Fibroblast of skin of back (primary cell): ENCODE measurements around the gene BCAS3.
"Not testable (repeated sequence)": the region's sequence is repeated elsewhere in the genome, so short reads cannot be mapped to it uniquely, and the experiment has no call there.

Experiments used
- DNase-seq: peaks from one replicate; pipeline ENCODE4 v3.0.0-alpha.2; 2013

Gene BCAS3

DNA sequence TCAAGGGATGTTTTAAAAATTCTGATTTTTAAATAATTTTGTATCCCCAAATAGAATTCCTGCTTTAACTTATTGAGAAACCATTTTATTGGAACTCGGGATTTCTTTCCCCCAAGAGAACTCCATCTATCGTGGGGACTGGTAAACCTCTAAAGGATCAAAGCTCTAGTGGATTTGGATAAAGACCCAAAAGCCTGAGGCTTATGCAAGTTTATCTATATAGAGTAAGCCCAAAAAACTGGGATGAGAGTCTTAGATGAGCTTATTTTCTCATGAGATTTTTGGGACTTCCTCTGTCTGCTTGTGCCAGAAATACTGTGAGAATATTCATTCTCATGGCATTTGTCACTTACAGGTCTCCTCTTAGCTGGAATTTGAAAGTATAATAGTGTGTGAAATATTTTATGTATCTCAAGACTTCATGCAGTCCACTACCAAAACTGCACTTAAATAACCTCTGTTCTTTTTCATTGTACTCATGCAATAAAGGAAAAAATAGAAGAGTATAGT, 333.1 kb downstream of the BCAS3 start:
- peak; percentile 60 for DNase-seq

- no peak for DNase-seq
Measured at GRCh38 chr17:61011251-61011650, 333.6 kb downstream of the BCAS3 start.

- peak; percentile 7 for DNase-seq
Measured at GRCh38 chr17:61015966-61016365, 338.3 kb downstream of the BCAS3 start.

GRCh38 chr17:61017317-61018006, 339.8 kb downstream of the BCAS3 start:
- DNase-seq: no peak

DNA sequence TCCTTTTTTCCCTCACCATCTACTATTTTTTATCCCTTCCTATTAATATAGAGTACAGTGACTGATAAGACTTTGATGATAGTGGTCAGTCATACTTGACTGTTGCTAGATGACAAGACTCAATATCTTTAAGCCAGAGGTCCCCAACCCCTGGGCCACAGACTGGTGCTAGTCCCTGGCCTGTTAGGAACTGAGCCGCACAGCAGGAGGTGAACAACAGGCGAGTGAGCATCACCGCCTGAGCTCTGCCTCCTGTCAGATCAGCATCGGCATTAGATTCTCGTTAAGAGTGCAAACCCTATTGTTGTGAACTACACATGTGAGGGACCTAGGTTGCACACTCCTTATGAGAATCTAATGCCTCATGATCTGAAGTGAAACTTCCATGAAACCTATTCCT, 341.3 kb downstream of the BCAS3 start:
- no peak for DNase-seq

GRCh38 chr17:61023996-61024395, 346.3 kb downstream of the BCAS3 start:
- no peak for DNase-seq

DNA sequence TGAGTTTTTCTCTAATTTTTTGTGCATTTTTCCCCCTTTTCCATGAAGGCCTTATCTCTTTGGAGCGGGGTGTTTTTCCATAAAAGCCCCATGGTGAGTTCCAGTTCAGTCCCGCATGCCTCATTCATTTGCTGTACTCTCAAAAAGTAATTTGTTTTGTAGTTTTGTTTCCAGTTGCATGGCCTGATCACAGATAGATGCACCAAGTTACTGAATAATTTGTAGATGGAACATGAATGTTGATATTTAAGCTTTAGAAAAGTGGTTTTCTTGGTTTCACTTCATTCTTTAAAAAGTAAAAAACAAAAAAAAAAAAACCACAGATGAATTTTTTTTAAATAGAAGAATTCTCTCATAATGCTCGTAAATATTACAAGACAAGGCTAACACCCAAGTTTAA, 349.2 kb downstream of the BCAS3 start:
- no peak for DNase-seq

DNA sequence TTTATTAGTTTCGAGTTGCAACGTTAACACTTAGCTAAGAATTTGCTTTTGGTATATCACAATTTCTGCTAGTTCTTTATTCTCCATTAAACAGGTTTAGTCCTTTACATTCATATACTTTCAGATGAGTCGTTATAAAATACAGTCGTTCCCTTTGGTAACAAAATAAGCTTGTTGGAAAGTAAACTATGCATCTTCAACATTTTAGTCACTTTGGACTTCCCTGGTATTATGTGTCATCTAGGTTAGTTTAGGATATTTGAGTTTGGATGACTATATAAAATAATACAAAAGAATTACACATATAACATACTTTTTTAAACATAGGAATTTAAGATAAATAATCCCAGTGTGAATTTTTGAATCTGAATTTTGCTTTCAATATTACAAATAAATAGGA, 351.5 kb downstream of the BCAS3 start:
- peak; percentile 58 for DNase-seq

GRCh38 chr17:61040666-61041065, 363.0 kb downstream of the BCAS3 start:
- no peak for DNase-seq

GRCh38 chr17:61042348-61042747, 364.7 kb downstream of the BCAS3 start:
- DNase-seq: not testable (repeated sequence)

DNA sequence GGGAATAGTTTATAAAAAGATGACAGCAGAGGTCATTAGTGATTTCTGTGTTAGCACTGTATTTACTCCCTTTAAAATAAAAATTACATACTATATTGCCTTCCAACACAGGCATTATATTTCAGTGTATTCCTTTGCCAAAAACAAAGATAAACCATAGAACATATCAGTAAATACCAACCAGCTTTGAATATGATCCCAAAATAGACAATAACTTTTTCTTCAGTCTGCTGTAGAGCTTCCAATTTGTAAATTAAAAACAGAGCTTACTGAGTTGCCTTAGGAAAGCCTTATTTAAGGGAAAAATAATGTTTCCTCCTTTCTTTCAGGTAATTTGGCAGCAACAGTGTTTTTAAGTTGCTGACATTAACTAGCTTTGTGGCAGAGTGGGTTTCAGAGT, 369.9 kb downstream of the BCAS3 start:
- DNase-seq: no peak

DNA sequence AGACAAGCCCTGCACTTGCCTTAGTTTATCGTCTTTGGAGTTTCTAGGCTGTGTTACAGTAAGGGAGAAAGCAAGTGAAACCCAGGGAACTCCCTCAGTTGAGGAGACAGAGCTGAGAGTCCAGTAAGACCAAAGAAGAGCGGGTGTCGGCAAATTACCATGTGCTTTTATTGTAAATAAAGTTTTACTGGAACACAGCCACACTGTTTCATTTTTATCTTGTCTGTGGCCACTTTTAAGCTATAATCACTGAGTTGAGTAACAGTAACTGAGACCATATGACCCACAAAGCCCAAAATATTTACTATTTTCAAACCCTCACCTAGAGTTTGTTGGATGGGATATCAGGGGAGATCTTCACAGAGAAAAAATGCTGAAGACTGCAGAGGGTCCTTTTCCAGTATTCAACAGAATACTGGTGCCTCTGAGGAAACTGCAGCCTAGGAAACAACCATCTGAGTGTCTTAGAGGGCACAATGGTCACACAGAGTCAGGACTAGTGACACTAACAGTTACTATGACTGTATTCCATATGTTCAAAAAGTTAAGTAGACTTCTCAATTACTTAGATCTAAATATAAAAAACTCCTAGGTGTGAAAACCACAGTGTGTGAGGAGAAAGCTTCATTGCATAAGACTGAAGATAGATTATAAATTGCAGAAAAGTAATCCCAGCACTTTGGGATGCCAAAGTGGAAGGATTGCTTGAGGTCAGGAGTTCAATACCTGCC, 370.9 kb downstream of the BCAS3 start:
- DNase-seq: no peak

GRCh38 chr17:61053469-61053868, 375.8 kb downstream of the BCAS3 start:
- no peak for DNase-seq

GRCh38 chr17:61054436-61054835, 376.8 kb downstream of the BCAS3 start:
- no peak for DNase-seq

- DNase-seq: no peak
Measured at GRCh38 chr17:61057257-61057656, 379.6 kb downstream of the BCAS3 start.

DNA sequence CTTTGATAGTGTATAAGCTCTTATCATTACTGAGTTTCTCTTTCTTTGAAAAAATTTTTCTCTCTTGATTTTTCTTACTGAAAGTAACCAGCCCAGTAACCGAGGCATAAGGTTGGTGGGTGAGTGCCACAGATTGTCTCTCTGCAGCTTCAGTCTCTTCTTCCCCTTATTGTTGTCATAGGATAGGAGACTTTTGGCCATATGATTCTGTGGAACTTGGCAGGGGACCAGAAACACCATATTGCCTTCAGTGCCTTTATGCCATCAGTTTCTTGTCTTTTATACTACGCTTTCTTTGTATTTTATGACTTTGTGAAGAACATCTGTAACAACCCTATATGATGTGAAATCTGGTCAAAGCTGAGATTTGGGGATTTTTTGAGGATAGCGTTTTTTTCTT, 380.4 kb downstream of the BCAS3 start:
- no peak for DNase-seq

DNA sequence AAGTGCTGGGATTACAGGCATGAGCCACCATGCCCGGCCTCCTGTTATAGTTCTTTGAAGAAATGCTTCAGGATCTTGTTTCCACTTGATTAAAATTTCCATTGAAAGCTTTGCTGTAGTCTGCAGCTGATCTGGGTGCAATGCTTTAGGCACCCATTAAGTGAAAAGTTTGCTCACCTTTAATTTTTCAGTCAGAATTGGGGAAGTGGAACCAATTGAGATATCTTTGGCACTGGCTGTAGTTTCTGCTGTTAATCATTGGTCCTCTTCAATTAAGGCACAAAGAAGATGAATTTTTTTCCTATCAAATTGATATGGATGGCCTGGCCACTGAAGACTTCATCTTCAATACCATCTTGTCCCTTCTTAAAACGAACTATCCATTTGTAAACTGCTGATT, 385.9 kb downstream of the BCAS3 start:
- no peak for DNase-seq

DNA sequence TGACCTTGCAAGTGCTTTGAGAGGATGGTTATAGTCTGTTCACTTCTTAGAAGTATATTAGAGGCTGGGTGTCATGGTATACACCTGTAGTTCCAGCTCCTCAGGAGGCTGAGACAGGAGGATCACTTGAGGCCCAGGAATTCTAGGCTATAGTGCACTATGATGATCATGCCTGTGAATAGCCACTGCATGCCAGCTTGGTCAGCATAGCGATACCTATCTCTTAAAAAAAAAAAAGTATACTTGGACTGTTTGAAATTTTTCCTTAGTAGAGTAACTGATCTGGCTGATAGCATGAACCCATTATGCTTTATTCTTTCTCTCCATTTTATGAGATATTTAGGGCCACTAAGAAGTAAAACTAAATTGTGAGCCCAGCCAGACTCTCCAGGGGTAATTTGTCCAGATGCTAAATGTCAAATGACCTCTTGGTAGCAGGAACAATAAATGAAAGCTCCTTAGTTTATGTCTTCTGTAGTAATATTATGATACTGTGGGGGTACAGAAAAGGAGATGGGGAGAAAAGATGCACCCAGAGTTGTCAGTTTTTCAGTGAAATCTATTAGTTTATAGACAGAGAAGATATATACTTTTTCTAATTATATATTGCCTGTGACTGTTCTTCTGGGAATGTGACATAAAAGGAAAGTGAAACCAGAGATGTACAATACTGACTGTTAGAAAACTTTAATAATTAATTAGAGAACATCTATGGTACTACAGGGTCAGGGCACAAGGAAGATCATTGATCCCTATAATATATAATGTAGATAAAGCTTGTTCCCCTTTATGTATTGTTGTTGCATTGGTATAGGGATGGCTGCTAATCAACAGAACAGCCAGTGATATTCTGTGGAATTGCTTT, 386.7 kb downstream of the BCAS3 start:
- DNase-seq: peak; percentile 16

GRCh38 chr17:61065263-61065773, 387.7 kb downstream of the BCAS3 start:
- peak; percentile 66 for DNase-seq

DNA sequence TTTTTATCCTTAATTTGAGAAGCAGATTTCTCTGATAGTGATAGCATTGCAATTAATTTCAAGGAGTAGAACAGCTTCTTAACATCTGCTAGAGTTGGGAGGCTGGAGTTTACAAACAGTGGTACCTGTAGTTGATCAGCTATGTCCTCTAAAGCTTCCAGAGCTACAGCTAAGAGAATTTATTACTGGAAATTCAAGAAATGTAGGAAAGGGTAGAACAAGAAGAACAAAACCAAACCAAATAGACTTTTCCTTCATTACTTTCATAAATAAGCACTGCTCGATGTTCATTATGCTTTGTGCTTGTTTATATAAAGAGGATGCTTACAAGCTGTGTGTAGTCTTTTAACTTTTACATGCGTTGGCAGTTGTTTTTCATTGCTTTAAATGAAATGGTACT, 388.4 kb downstream of the BCAS3 start:
- DNase-seq: no peak

GRCh38 chr17:61070649-61071048, 393.0 kb downstream of the BCAS3 start:
- no peak for DNase-seq

- DNase-seq: peak; percentile 39
Measured at GRCh38 chr17:61072648-61073047, 395.0 kb downstream of the BCAS3 start.

DNA sequence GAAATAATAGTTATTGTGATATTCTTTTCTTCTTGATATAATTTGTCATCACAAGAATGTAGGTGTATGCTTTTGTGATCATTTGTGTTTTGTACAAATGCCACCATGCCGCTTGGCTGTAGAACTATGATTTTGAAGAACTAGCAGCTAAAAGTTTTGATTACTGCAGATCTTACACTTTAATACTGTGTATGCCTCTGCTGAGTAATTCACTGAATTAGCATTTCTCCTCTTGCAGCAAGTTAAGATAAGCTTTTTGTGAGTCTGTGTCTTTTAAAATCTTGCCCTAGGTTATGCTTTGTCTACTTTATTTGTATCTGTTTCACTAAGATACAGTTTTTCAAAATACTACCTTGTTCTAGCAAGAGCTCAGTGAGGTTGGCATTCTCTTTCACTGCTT, 395.5 kb downstream of the BCAS3 start:
- no peak for DNase-seq
